K562 (cell line): ENCODE measurements around the gene RAB7A. TPM values are rescaled to one million over a fixed set of nuclear protein-coding genes. Genes with fewer than 3 reads are reported as not detected.

Source experiments
- CUX1 ChIP-seq: fragments of 200-800 bp; sonication (Bioruptor generic); IDR thresholded peaks from 2 replicates; pipeline ENCODE4 v1.6.1; 2016; ENCODE audit warnings: missing genetic modification characterization, missing compliant biosample characterization
- EWSR1 ChIP-seq: fragments of 450-650 bp; IDR thresholded peaks from 2 replicates; pipeline ENCODE4 v1.6.1; 2018; ENCODE audit warnings: borderline replicate concordance, mild to moderate bottlenecking, low read depth, moderate library complexity; ENCODE audit not compliant: partially characterized antibody
- MIER1 ChIP-seq: fragments of 450-650 bp; IDR thresholded peaks from 2 replicates; pipeline ENCODE4 v1.6.1; 2016; ENCODE audit warnings: antibody characterized with exemption, mild to moderate bottlenecking, low read depth
- REST ChIP-seq, 2 experiments: fragments of 450-650 bp; formaldehyde crosslinking in 1 of 2; IDR thresholded peaks; 2 replicates each; pipeline versions ENCODE4 v1.4.0 to v1.6.1; 2014 to 2020; ENCODE audit warnings: mild to moderate bottlenecking in 2 of 2, borderline replicate concordance in 1 of 2, low read depth in 1 of 2
- ZBTB11 ChIP-seq, 3 experiments: fragments of 200-800 bp in 1 of 3; fragments of 250-450 bp in 1 of 3; fragments of 450-650 bp in 1 of 3; sonication (Bioruptor Pico) in 1 of 3; sonication (Bioruptor generic) in 1 of 3; formaldehyde crosslinking in 1 of 3; IDR thresholded peaks; 2 replicates each; pipeline versions ENCODE4 v1.6.1 to v1.8.0; 2016 to 2022; ENCODE audit warnings: mild to moderate bottlenecking in 2 of 3, missing genetic modification characterization in 2 of 3, missing compliant biosample characterization in 1 of 3, moderate library complexity in 1 of 3
- ZBTB7A ChIP-seq: IDR thresholded peaks from 2 replicates; pipeline ENCODE4 v1.6.1; 2011; ENCODE audit warnings: low read depth, mild to moderate bottlenecking, low read length, moderate library complexity, borderline replicate concordance; ENCODE audit not compliant: control insufficient read depth
- polyA plus RNA-seq, 8 experiments: library from polyadenylated mRNA; depleted of rRNA in 4 of 8; stranded (reverse) in 5 of 8; unstranded in 3 of 8; fragments of >200 nt; fragmentation: Nextera tagmentation in 2 of 8; fragmentation: Illumina TruSeq in 1 of 8; extraction: Ambion mirVana in 2 of 8; extraction: Trizol in 1 of 8; gene quantifications; 2 replicates each; pipeline versions ENCODE4 v1.2.1 to v1.2.3, GENCODE V29; 2011 to 2014; ENCODE audit warnings: inconsistent platforms in 1 of 8, missing spikeins in 1 of 8
- total RNA-seq, 7 experiments: library from RNA; depleted of rRNA in 6 of 7; stranded (reverse); fragments of >200 nt in 6 of 7; fragmentation: Illumina TruSeq in 2 of 7; extraction: Trizol in 2 of 7; gene quantifications; 2 replicates each; pipeline versions ENCODE4 v1.2.1 to v1.2.3, GENCODE V29; 2011 to 2021; ENCODE audit warnings: low replicate concordance in 1 of 7

RAB7A gene
- total and polyA plus RNA-seq, 9 of the 15 experiments (the other 6 are each of a cell fraction or from before 2014, with no cell fraction given), result 30.9 to 204 (median 72.8) TPM

- no peak for TF ChIP-seq REST (IDR thresholded peaks at IDR 0.05; ENCODE audit: borderline replicate concordance)
- no peak for TF ChIP-seq REST (CRISPR knock-in tag; IDR thresholded peaks at IDR 0.05; ENCODE audit: low read depth)
- TF ChIP-seq ZBTB11 (CRISPR knock-in tag; IDR thresholded peaks at IDR 0.05), result no peak
- TF ChIP-seq EWSR1, result no peak
- no peak for TF ChIP-seq CUX1
- TF ChIP-seq ZBTB7A, result no peak
- TF ChIP-seq MIER1, result no peak
These were observed 23.1 kb downstream of the RAB7A start (continued) for GRCh38 chr3:128749035-128749434.
